Erythroblast (primary cell): Measurements from ENCODE around the gene PTCD2.

Experiments used
- GATA1 ChIP-seq: IDR thresholded peaks from 2 replicates; pipeline ENCODE4 v1.6.1; 2011; ENCODE audit warnings: low read depth, mild to moderate bottlenecking, control low read depth, low read length, moderate library complexity
- POLR2A ChIP-seq: IDR thresholded peaks from 2 replicates; pipeline ENCODE4 v1.6.1; 2011; ENCODE audit warnings: mild to moderate bottlenecking, low read length

GRCh38 chr5:72280581-72281069 is 39.5 kb upstream of the PTCD2 start:
- TF ChIP-seq POLR2A: no peak
- no peak for TF ChIP-seq GATA1
